ENCODE measurements around the gene BMP3.

The BMP3 gene

DNA sequence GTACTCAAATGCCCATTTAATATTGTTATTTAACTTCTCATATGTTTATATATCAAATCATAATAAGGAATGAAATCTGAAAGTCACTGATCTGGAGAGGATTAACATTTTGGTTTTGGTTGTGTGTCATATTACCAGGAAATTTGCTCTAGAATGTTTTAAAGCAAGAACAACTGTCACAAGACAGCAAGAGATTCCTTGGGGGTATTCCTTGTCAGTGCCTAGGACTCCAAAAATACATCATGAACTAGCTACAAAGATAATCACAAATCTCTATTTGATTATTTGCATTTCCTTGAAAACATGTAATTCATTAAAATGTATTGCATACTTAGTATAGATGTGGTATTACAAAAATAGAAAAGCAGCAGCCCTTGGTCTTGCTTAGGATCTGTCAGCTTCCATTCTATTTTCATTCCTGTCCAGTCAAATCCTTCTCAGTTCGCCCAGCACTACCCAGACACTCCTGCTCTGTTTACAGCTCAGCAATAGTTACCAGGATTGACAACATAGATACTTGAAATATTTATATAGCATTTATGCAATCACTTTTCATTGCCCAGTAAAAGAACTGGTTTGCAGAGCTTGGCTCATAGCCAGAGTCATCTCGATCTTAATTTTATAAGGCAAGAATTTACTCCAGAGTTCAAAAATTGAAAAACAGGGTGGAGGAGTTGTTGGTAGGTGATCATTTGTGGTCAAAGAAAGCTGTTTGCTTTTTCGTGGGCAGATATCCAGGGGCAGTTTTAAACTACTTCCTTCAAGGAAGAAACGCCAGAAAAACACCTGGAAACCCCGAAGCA lies 9.2 kb upstream of the BMP3 start:
- peaks cover 8 to 31% of the 10 kb centered on the region in 2 donors for H3K4me1 ChIP-seq (ENCODE audit: control insufficient read depth in 1 of 2, insufficient read depth in 2 of 2, low read length in 2 of 2)
- no peak overlapping the region for H3K9ac ChIP-seq (ENCODE audit: low read depth in 1 of 2, low read length in 2 of 2)
- no peak overlapping the region for H3K27ac ChIP-seq (ENCODE audit: low read depth, low read length)

DNA sequence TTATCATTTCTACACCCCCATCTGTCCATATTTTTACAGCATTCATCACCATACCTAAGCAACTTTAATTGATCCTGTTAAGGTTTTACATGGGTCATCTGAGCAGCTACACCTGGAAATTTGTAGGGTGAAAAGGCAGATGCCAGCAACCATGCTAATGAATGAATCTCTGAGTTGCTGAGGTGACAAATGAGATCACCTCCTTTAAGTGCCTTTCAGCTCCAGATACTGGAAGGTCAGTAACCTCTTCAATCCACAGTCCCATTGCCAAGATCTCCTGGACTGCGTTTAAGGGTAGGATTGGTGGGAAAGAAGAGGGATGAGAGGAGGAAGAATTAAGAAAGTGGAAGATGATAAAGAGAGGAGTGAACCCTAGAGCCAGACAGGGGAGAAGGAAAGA lies 8.5 kb upstream of the BMP3 start:
- H3K9ac ChIP-seq (ENCODE audit: low read depth in 1 of 2, low read length in 2 of 2) = no peak overlapping the region
- H3K9me3 ChIP-seq (ENCODE audit: control insufficient read depth in 1 of 2, low read length in 2 of 2) = no peaks in the 10 kb centered on the region
- no peak overlapping the region for H3K4me3 ChIP-seq (ENCODE audit: low read depth in 1 of 2, low read length in 2 of 2)
- H3K27me3 ChIP-seq (ENCODE audit: control insufficient read depth in 1 of 2, insufficient read depth in 2 of 2, low read length in 2 of 2) = no peaks in the 10 kb centered on the region
- no peaks in the 10 kb centered on the region for H3K36me3 ChIP-seq (ENCODE audit: control insufficient read depth in 1 of 2, insufficient read depth in 2 of 2, low read length in 2 of 2)
- H3K4me1 ChIP-seq (ENCODE audit: control insufficient read depth in 1 of 2, insufficient read depth in 2 of 2, low read length in 2 of 2) = peaks cover 8 to 31% of the 10 kb centered on the region in 2 donors
- H3K27ac ChIP-seq (ENCODE audit: low read depth, low read length) = no peak overlapping the region

More for the DNA sequence above, 9.2 kb upstream of the BMP3 start:
- Histone ChIP-seq H3K36me3 (ENCODE audit: control insufficient read depth in 1 of 2, insufficient read depth in 2 of 2, low read length in 2 of 2) (no peaks in the 10 kb centered on the region), H3K27me3 (ENCODE audit: control insufficient read depth in 1 of 2, insufficient read depth in 2 of 2, low read length in 2 of 2) (no peaks in the 10 kb centered on the region), H3K9me3 (ENCODE audit: control insufficient read depth in 1 of 2, low read length in 2 of 2) (no peaks in the 10 kb centered on the region), H3K4me3 (ENCODE audit: low read depth in 1 of 2, low read length in 2 of 2) (no peak overlapping the region)

DNA sequence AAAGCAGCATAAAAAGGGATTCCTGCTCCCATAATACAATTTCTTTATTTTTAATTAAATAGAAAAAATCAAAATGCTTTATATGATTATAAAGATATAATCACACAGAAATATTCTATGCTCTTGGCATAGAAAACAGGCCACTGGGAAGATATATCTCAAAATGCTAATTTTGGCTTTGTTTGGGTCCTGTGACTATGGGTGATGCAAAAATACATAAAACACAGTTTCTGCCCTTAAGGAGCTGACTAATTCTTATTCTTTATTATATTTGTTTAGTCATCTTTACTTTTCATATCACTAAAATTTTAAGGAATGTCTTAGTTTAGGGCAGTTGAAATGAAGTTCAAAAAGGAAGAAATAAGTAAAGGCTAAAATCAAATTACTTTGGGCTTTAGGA lies 7.0 kb upstream of the BMP3 start:
- Histone ChIP-seq H3K9me3 (ENCODE audit: control insufficient read depth in 1 of 2, low read length in 2 of 2) (no peaks in the 10 kb centered on the region), H3K27me3 (ENCODE audit: control insufficient read depth in 1 of 2, insufficient read depth in 2 of 2, low read length in 2 of 2) (no peaks in the 10 kb centered on the region), H3K4me3 (ENCODE audit: low read depth in 1 of 2, low read length in 2 of 2) (no peak overlapping the region), H3K36me3 (ENCODE audit: control insufficient read depth in 1 of 2, insufficient read depth in 2 of 2, low read length in 2 of 2) (no peaks in the 10 kb centered on the region), H3K9ac (ENCODE audit: low read depth in 1 of 2, low read length in 2 of 2) (no peak overlapping the region), H3K27ac (ENCODE audit: low read depth, low read length) (no peak overlapping the region), H3K4me1 (ENCODE audit: control insufficient read depth in 1 of 2, insufficient read depth in 2 of 2, low read length in 2 of 2) (peaks cover 7 to 31% of the 10 kb centered on the region in 2 donors)

DNA sequence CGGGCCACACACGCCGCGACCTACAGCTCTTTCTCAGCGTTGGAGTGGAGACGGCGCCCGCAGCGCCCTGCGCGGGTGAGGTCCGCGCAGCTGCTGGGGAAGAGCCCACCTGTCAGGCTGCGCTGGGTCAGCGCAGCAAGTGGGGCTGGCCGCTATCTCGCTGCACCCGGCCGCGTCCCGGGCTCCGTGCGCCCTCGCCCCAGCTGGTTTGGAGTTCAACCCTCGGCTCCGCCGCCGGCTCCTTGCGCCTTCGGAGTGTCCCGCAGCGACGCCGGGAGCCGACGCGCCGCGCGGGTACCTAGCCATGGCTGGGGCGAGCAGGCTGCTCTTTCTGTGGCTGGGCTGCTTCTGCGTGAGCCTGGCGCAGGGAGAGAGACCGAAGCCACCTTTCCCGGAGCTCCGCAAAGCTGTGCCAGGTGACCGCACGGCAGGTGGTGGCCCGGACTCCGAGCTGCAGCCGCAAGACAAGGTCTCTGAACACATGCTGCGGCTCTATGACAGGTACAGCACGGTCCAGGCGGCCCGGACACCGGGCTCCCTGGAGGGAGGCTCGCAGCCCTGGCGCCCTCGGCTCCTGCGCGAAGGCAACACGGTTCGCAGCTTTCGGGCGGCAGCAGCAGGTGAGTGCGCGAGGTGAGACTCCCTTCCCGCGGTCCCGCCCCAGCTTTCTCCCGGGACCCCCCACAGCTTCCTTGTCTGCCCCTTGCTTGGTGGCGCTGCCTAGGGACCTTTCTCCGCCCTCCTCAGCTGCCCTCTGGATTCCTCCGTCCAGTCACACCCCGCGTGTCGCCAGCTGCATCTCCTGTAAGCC lies 678 bp downstream of the BMP3 start:
- H3K4me3 ChIP-seq (ENCODE audit: low read depth in 1 of 2, low read length in 2 of 2) = peak overlapping the region; percentile 77
- peaks cover 3 to 7% of the 10 kb centered on the region in 2 donors for H3K4me1 ChIP-seq (ENCODE audit: control insufficient read depth in 1 of 2, insufficient read depth in 2 of 2, low read length in 2 of 2)
- peaks cover 3 to 16% of the 10 kb centered on the region in 2 donors for H3K27me3 ChIP-seq (ENCODE audit: control insufficient read depth in 1 of 2, insufficient read depth in 2 of 2, low read length in 2 of 2)
- peak overlapping the region; percentile 56 to 72 for H3K9ac ChIP-seq (ENCODE audit: low read depth in 1 of 2, low read length in 2 of 2)
- H3K36me3 ChIP-seq (ENCODE audit: control insufficient read depth in 1 of 2, insufficient read depth in 2 of 2, low read length in 2 of 2) = no peaks in the 10 kb centered on the region
- no peak overlapping the region for H3K27ac ChIP-seq (ENCODE audit: low read depth, low read length)
- no peaks in the 10 kb centered on the region for H3K9me3 ChIP-seq (ENCODE audit: control insufficient read depth in 1 of 2, low read length in 2 of 2)

DNA sequence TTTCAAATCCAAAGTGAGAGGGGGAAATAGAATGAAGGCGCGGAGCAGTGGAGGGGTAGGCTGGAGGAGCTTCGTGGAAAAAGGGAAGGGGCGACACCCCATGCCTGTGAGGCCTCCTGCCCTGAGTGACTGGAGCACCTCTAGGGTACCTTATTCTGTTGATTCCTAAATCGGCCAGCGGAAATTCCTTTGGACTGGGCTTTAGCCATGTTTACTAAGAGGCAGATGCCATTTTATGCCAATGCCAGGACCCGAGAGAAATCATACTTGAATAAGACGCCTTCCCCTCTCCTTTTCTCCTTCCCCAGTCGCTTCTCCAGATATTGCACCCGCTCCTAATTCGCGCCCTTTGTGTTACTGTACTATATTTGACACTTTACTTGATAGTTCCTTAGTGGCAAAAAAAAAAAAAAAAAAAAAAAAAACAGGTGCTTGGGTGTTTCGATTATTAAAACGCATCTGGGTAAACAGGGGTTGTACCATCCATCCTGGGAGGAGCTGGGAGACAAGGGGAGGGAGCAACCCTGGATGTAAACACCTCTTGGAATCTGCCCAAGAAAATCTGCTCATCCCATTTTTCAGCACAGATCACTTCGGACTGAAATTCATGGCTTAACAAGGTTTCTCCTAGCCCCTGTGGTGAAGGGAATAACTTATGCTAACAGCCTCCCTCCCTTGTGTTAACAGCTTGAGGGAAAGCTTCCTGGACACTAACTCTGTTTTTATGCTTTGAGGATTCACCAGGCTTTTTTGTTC lies 1.5 kb downstream of the BMP3 start:
- H3K27me3 ChIP-seq (ENCODE audit: control insufficient read depth in 1 of 2, insufficient read depth in 2 of 2, low read length in 2 of 2) = peaks cover 3 to 16% of the 10 kb centered on the region in 2 donors

DNA sequence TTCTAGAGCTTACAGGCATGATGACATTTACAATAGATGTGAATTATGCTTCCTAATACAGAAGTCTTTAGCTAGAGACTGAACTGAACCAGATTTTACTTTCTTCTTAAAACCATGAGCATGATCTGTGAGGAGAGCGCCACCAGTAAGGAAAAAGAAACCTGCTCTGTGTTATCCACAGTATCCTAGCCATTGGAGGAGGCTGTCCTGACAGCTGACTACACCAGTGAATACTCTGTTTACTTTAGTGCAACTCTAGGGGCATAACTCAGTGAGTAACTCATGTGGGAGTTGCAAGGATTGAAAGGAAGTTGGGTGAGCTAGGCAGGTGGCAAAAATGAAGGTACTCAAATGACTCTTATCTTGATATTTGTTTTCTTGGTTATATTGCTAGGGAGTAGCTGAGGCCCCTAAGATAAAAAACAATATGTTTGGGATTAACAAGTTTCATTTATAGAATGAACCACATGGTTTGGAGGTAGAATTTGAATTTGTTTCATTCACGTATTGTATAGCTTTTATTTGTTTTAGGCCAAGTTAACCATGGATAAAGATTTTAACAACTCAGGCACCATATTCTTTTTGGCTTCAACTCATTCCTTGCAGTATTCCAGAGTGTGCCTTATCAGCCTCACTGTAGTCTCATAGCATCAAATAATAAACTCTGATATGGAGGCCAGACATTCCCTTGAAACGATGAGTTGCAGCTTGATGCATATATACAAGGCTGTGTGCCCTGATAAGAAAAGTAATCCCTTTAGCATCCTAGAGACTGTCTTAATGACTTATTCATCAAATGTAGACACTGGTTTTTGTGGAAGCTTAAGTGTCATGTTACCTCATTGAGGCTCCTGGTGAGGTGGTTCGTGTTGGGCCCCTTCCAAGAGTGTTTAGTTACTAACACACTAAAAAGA lies 2.5 kb downstream of the BMP3 start:
- Histone ChIP-seq H3K9me3 (ENCODE audit: control insufficient read depth in 1 of 2, low read length in 2 of 2) (no peaks in the 10 kb centered on the region), H3K27ac (ENCODE audit: low read depth, low read length) (no peak overlapping the region), H3K36me3 (ENCODE audit: control insufficient read depth in 1 of 2, insufficient read depth in 2 of 2, low read length in 2 of 2) (no peaks in the 10 kb centered on the region), H3K9ac (ENCODE audit: low read depth in 1 of 2, low read length in 2 of 2) (no peak overlapping the region), H3K4me1 (ENCODE audit: control insufficient read depth in 1 of 2, insufficient read depth in 2 of 2, low read length in 2 of 2) (peaks cover 3 to 7% of the 10 kb centered on the region in 2 donors), H3K27me3 (ENCODE audit: control insufficient read depth in 1 of 2, insufficient read depth in 2 of 2, low read length in 2 of 2) (peaks cover 3 to 16% of the 10 kb centered on the region in 2 donors), H3K4me3 (ENCODE audit: low read depth in 1 of 2, low read length in 2 of 2) (peak overlapping the region; percentile 77)

More for the DNA sequence above, 1.5 kb downstream of the BMP3 start:
- Histone ChIP-seq H3K4me1 (ENCODE audit: control insufficient read depth in 1 of 2, insufficient read depth in 2 of 2, low read length in 2 of 2) (peaks cover 3 to 7% of the 10 kb centered on the region in 2 donors), H3K9ac (ENCODE audit: low read depth in 1 of 2, low read length in 2 of 2) (peak overlapping the region; percentile 56 to 72), H3K27ac (ENCODE audit: low read depth, low read length) (no peak overlapping the region), H3K36me3 (ENCODE audit: control insufficient read depth in 1 of 2, insufficient read depth in 2 of 2, low read length in 2 of 2) (no peaks in the 10 kb centered on the region), H3K9me3 (ENCODE audit: control insufficient read depth in 1 of 2, low read length in 2 of 2) (no peaks in the 10 kb centered on the region), H3K4me3 (ENCODE audit: low read depth in 1 of 2, low read length in 2 of 2) (peak overlapping the region; percentile 77)

DNA sequence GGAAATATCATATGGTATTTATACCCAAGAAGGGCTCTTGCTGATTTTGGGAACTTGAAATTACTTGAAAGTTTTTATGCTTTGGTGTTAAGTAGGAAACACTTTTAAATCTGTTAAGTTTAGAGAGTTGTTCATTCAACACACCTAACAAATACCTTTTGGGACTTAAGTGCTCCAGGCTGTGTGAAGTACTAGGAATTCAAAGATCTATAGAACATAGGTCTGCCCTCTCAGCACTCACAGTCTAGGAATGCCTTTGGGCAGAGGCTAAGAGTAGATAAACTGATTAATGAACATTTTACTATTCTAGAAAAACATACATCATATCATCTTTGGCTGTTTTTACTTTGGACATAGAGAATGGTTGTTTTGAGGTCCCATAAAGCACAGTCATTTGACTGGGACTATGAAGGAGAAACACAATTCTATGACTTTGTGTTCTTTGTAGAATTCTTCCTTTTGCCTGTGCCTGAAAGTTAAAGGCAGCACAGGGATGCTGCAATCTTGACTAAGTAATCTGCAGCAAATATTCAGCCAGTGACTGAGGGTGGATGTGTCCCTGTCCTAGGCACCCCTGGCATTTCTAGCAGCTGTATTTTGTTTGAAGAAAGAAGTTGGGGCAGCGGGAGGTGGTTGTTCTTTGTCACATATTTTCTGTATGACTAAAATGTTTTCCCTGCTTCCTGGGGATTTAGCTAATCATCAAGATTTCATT lies 8.3 kb downstream of the BMP3 start:
- no peak overlapping the region for H3K27ac ChIP-seq (ENCODE audit: low read depth, low read length)
- H3K9me3 ChIP-seq (ENCODE audit: control insufficient read depth in 1 of 2, low read length in 2 of 2) = no peaks in the 10 kb centered on the region
- H3K4me1 ChIP-seq (ENCODE audit: control insufficient read depth in 1 of 2, insufficient read depth in 2 of 2, low read length in 2 of 2) = peaks cover 4 to 14% of the 10 kb centered on the region in 2 donors
- no peak overlapping the region for H3K4me3 ChIP-seq (ENCODE audit: low read depth in 1 of 2, low read length in 2 of 2)
- H3K36me3 ChIP-seq (ENCODE audit: control insufficient read depth in 1 of 2, insufficient read depth in 2 of 2, low read length in 2 of 2) = no peaks in the 10 kb centered on the region
- no peak overlapping the region for H3K9ac ChIP-seq (ENCODE audit: low read depth in 1 of 2, low read length in 2 of 2)
- H3K27me3 ChIP-seq (ENCODE audit: control insufficient read depth in 1 of 2, insufficient read depth in 2 of 2, low read length in 2 of 2) = no peaks in the 10 kb centered on the region

DNA sequence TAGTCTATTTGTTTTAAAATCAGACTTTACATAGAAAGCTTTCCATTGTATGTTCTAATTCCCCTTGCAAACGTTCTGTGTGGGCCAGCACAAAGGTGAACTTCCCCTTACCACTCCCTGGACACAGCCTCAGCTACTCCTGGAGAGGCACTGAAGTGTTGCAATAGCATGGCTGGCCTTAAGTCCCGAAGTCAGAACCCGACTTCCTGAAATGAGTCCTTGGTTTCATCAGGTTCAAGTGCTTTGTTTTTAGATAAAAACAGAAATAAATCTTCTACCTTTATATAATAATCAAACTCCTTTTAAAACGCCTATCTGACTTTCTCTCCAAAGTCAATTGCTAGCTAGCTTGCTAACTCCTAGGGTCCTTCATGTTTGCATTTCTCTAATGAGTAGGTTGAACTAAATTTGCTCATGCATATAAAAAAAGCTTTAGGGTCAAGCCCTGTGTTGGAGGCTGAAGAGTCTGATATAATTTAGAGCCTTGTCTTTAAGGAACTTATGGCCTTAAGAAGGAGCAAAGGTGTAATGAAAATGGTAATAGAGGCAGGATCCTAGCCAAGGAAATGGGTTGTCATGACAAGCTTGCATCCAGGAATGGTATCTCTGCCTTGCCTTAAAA lies 9.0 kb downstream of the BMP3 start:
- Histone ChIP-seq H3K4me3 (ENCODE audit: low read depth in 1 of 2, low read length in 2 of 2) (no peak overlapping the region), H3K36me3 (ENCODE audit: control insufficient read depth in 1 of 2, insufficient read depth in 2 of 2, low read length in 2 of 2) (no peaks in the 10 kb centered on the region), H3K27me3 (ENCODE audit: control insufficient read depth in 1 of 2, insufficient read depth in 2 of 2, low read length in 2 of 2) (no peaks in the 10 kb centered on the region), H3K9me3 (ENCODE audit: control insufficient read depth in 1 of 2, low read length in 2 of 2) (no peaks in the 10 kb centered on the region), H3K27ac (ENCODE audit: low read depth, low read length) (no peak overlapping the region), H3K9ac (ENCODE audit: low read depth in 1 of 2, low read length in 2 of 2) (no peak overlapping the region), H3K4me1 (ENCODE audit: control insufficient read depth in 1 of 2, insufficient read depth in 2 of 2, low read length in 2 of 2) (peaks cover 4 to 14% of the 10 kb centered on the region in 2 donors)
